ENCODE measurements around the gene MEIOB. TPM values are rescaled to one million over a fixed set of nuclear protein-coding genes. Genes with fewer than 3 reads are reported as not detected.

Gene MEIOB
- total RNA-seq (2021) (1.4 to 3.9 TPM (median 3.3 TPM) in 3 replicates), Bru-seq, nascent RNA (percentile 35 among the genes with signal in this experiment)
- long read RNA-seq, experiment 1, partial matches to known transcripts: 4 of 7 reads
- long read RNA-seq, experiment 1, other reads (novel, unspliced or antisense): 3 of 7 reads
- long read RNA-seq, experiment 2, partial matches to known transcripts: 3 of 5 reads
- long read RNA-seq, experiment 2, other reads (novel, unspliced or antisense): 2 of 5 reads
- long read RNA-seq, experiment 3: 0 reads

- Mint-ChIP-seq H3K27ac (no peak within 1 kb of the TSS), H3K9me3 (no peaks in the 10 kb centered on the region), H3K4me1 (no peaks in the 10 kb centered on the region; the same call in 1 of the 2 replicates), H3K27me3 (ENCODE audit: low read depth) (peaks cover 35% of the 10 kb centered on the region), H3K4me3 (peak within 1 kb of the TSS; percentile 85), H3K36me3 (no peaks in the 10 kb centered on the region)
- DNase-seq (ENCODE audit: low spot score) (peak; percentile 88), ATAC-seq (peak; percentile 99)
- CTCF ChIA-PET: interaction anchor here (1.0 to 3.2 kb wide), 3 partner anchors 52 to 70 kb away, joined by 4 to 10 read pairs (median 5); no protein-coding TSS in a partner anchor
- POLR2A ChIA-PET: interaction anchor here (1.2 kb wide), 1 partner anchor 12 kb away, joined by 3 read pairs; no protein-coding TSS in a partner anchor
- TF ChIP-seq ETV6 (CRISPR knock-in tag; IDR thresholded peaks at IDR 0.05) (no peak), SOX15 (CRISPR knock-in tag; IDR thresholded peaks at IDR 0.05) (no peak), OVOL2 (CRISPR knock-in tag; IDR thresholded peaks at IDR 0.05; ENCODE audit: borderline replicate concordance) (no peak), FOXP1 (CRISPR knock-in tag; IDR thresholded peaks at IDR 0.05; ENCODE audit: borderline replicate concordance) (peak; percentile 81), ZBTB21 (CRISPR knock-in tag; IDR thresholded peaks at IDR 0.05; ENCODE audit: borderline replicate concordance) (no peak), CDX4 (CRISPR knock-in tag; IDR thresholded peaks at IDR 0.05; ENCODE audit: borderline replicate concordance) (no peak), ATF1 (CRISPR knock-in tag; IDR thresholded peaks at IDR 0.05) (no peak), MLX (CRISPR knock-in tag; IDR thresholded peaks at IDR 0.05) (no peak), TEAD4 (CRISPR knock-in tag; IDR thresholded peaks at IDR 0.05) (no peak), CREM (CRISPR knock-in tag; IDR thresholded peaks at IDR 0.05) (0 out of 2 replicates have a peak, but pooled peaks have one; percentile 24), GABPB1 (CRISPR knock-in tag; IDR thresholded peaks at IDR 0.05) (no peak), ZNF532 (CRISPR knock-in tag; IDR thresholded peaks at IDR 0.05; ENCODE audit: borderline replicate concordance) (no peak), NR2C2 (CRISPR knock-in tag; IDR thresholded peaks at IDR 0.05) (no peak), MAX (CRISPR knock-in tag; IDR thresholded peaks at IDR 0.05) (peak; percentile 92; the same call in 1 of the 2 replicates), ZNF317 (CRISPR knock-in tag; IDR thresholded peaks at IDR 0.05; ENCODE audit: borderline replicate concordance, low read depth) (no peak), ELF4 (CRISPR knock-in tag; IDR thresholded peaks at IDR 0.05; ENCODE audit: low read depth) (no peak), AFF4 (CRISPR knock-in tag; IDR thresholded peaks at IDR 0.05; ENCODE audit: borderline replicate concordance) (no peak), ZNF219 (CRISPR knock-in tag; IDR thresholded peaks at IDR 0.05; ENCODE audit: borderline replicate concordance) (no peak), TCF7 (CRISPR knock-in tag; IDR thresholded peaks at IDR 0.05; ENCODE audit: low read depth) (peak; percentile 89)
- TF ChIP-seq, protein P1, sequence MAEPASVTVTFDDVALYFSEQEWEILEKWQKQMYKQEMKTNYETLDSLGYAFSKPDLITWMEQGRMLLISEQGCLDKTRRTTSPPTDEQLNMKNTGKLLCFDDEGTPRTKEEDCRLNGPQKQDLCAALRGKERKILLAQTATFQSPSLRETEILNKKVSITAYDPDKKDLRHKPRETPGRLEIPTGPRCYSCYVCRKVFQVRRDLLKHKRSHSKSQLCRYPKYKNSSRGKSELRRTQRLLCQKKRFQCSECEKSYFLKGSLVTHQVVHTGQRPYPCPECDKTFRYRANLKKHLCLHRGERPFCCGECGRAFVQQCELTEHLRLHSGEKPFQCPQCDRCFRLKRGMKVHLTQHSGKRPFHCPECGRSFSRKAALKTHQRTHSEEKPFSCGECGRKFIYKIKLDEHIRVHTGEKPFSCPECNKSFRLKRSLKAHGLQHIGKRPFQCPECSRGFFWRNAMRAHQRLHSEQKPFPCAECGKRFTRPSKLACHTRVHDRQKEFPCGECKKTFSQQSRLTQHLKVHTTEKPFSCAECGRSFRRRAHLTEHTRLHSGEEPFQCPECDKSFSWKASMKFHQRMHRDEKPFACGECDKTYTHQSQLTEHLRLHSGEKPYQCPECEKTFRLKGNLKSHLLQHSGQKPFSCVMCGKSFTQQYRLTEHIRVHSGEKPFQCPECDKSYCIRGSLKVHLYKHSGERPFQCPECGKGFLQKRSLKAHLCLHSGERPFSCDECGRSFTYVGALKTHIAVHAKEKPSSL (CRISPR knock-in tag; conservative IDR thresholded peaks at IDR 0.05): no peak
- TF ChIP-seq, protein P2, sequence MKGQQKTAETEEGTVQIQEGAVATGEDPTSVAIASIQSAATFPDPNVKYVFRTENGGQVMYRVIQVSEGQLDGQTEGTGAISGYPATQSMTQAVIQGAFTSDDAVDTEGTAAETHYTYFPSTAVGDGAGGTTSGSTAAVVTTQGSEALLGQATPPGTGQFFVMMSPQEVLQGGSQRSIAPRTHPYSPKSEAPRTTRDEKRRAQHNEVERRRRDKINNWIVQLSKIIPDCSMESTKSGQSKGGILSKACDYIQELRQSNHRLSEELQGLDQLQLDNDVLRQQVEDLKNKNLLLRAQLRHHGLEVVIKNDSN (CRISPR knock-in tag; IDR thresholded peaks at IDR 0.05): no peak
Measured at GRCh38 chr16:1871974-1872635, at the start of gene MEIOB. Gene MEIOB, minus strand, starts transcription at chr16:1872164. Its CDS starts 3,989 bp downstream, at chr16:1868175.
